ENCODE measurements around the gene ALCAM.
"Not testable (repeated sequence)": the region's sequence is repeated elsewhere in the genome, so short reads cannot be mapped to it uniquely, and the experiment has no call there.

The ALCAM gene

GRCh38 chr3:105537371-105538080 lies 170.8 kb downstream of the ALCAM start:
- DNase-seq: no peak

- no peak for DNase-seq
These were observed 171.8 kb downstream of the ALCAM start for GRCh38 chr3:105538483-105538882.

- no peak for DNase-seq
These were observed 173.2 kb downstream of the ALCAM start for GRCh38 chr3:105539897-105540296.

GRCh38 chr3:105542282-105543019 lies 175.7 kb downstream of the ALCAM start:
- DNase-seq: no peak

- no peak for DNase-seq
These were observed 178.3 kb downstream of the ALCAM start for GRCh38 chr3:105545051-105545450.

- DNase-seq: no peak
These were observed 187.1 kb downstream of the ALCAM start for GRCh38 chr3:105553851-105554250.

GRCh38 chr3:105555206-105555605 lies 188.5 kb downstream of the ALCAM start:
- no peak for DNase-seq

GRCh38 chr3:105559856-105560255 lies 193.1 kb downstream of the ALCAM start:
- DNase-seq: no peak

- DNase-seq: no peak
These were observed 195.2 kb downstream of the ALCAM start for GRCh38 chr3:105561876-105562275.

- no peak for DNase-seq
These were observed 198.0 kb downstream of the ALCAM start for GRCh38 chr3:105564546-105565288.

GRCh38 chr3:105571005-105571404 lies 204.3 kb downstream of the ALCAM start:
- DNase-seq: no peak

- DNase-seq: no peak
These were observed 205.8 kb downstream of the ALCAM start for GRCh38 chr3:105572501-105572900.

- DNase-seq: no peak
These were observed 212.7 kb downstream of the ALCAM start for GRCh38 chr3:105579439-105579838.

GRCh38 chr3:105580296-105580965 lies 213.7 kb downstream of the ALCAM start:
- no peak for DNase-seq

GRCh38 chr3:105582015-105582414 lies 215.3 kb downstream of the ALCAM start:
- no peak for DNase-seq

- DNase-seq: no peak
These were observed 217.5 kb downstream of the ALCAM start for GRCh38 chr3:105584003-105584790.

- no peak for DNase-seq
These were observed 226.6 kb downstream of the ALCAM start for GRCh38 chr3:105593315-105593714.

GRCh38 chr3:105594219-105594618 lies 227.5 kb downstream of the ALCAM start:
- no peak for DNase-seq

GRCh38 chr3:105598042-105598796 lies 231.5 kb downstream of the ALCAM start:
- no peak for DNase-seq

- DNase-seq: no peak
These were observed 232.6 kb downstream of the ALCAM start for GRCh38 chr3:105599350-105599749.

GRCh38 chr3:105601756-105602155 lies 235.0 kb downstream of the ALCAM start:
- not testable (repeated sequence) for DNase-seq

GRCh38 chr3:105602286-105602685 lies 235.6 kb downstream of the ALCAM start:
- DNase-seq: not testable (repeated sequence)

Measured in DMS79 treated with DMSO at 0.1 percent for 48 hours (cell line).